ENCODE measurements around the gene IQCK.

Gene IQCK

GRCh38 chr16:19733551-19733950 lies 15.5 kb downstream of the IQCK start:
- Mint-ChIP-seq H3K27ac (no peak overlapping the region), H3K27me3 (no peaks in the 10 kb centered on the region), H3K4me1 (no peaks in the 10 kb centered on the region), H3K4me3 (no peak overlapping the region), H3K9me3 (no peaks in the 10 kb centered on the region), H3K36me3 (peaks cover 6% of the 10 kb centered on the region)

- H3K9me3 Mint-ChIP-seq: no peaks in the 10 kb centered on the region
- no peaks in the 10 kb centered on the region for H3K4me1 Mint-ChIP-seq
- no peak overlapping the region for H3K27ac Mint-ChIP-seq
- H3K27me3 Mint-ChIP-seq: no peaks in the 10 kb centered on the region
- H3K4me3 Mint-ChIP-seq: no peak overlapping the region
- H3K36me3 Mint-ChIP-seq: peaks cover 7% of the 10 kb centered on the region
Measured at GRCh38 chr16:19735074-19735867, 17.2 kb downstream of the IQCK start.

- Mint-ChIP-seq H3K4me1 (no peaks in the 10 kb centered on the region), H3K27ac (no peak overlapping the region)
Measured at GRCh38 chr16:19737306-19738038, 19.4 kb downstream of the IQCK start.

GRCh38 chr16:19741354-19741753 lies 23.3 kb downstream of the IQCK start:
- Mint-ChIP-seq H3K4me3 (no peak overlapping the region), H3K36me3 (peaks cover 7% of the 10 kb centered on the region), H3K4me1 (no peaks in the 10 kb centered on the region), H3K27ac (no peak overlapping the region), H3K9me3 (no peaks in the 10 kb centered on the region), H3K27me3 (no peaks in the 10 kb centered on the region)

More at GRCh38 chr16:19737306-19738038, 19.4 kb downstream of the IQCK start:
- peaks cover 7% of the 10 kb centered on the region for H3K36me3 Mint-ChIP-seq
- H3K4me3 Mint-ChIP-seq: no peak overlapping the region
- H3K27me3 Mint-ChIP-seq: no peaks in the 10 kb centered on the region
- no peaks in the 10 kb centered on the region for H3K9me3 Mint-ChIP-seq

GRCh38 chr16:19743816-19744159 lies 25.7 kb downstream of the IQCK start:
- Mint-ChIP-seq H3K4me1 (no peaks in the 10 kb centered on the region), H3K9me3 (no peaks in the 10 kb centered on the region), H3K27ac (no peak overlapping the region), H3K27me3 (no peaks in the 10 kb centered on the region), H3K36me3 (peaks cover 2% of the 10 kb centered on the region), H3K4me3 (no peak overlapping the region)

- no peaks in the 10 kb centered on the region for H3K9me3 Mint-ChIP-seq
- H3K4me3 Mint-ChIP-seq: no peak overlapping the region
- H3K36me3 Mint-ChIP-seq: peaks cover 2% of the 10 kb centered on the region
- H3K4me1 Mint-ChIP-seq: no peaks in the 10 kb centered on the region
- no peak overlapping the region for H3K27ac Mint-ChIP-seq
- no peaks in the 10 kb centered on the region for H3K27me3 Mint-ChIP-seq
Measured at GRCh38 chr16:19744670-19745069, 26.6 kb downstream of the IQCK start.

- Mint-ChIP-seq H3K36me3 (no peaks in the 10 kb centered on the region), H3K9me3 (no peaks in the 10 kb centered on the region), H3K4me3 (no peak overlapping the region), H3K27ac (no peak overlapping the region), H3K4me1 (no peaks in the 10 kb centered on the region), H3K27me3 (no peaks in the 10 kb centered on the region)
Measured at GRCh38 chr16:19745286-19746010, 27.4 kb downstream of the IQCK start.

GRCh38 chr16:19746561-19746960 lies 28.5 kb downstream of the IQCK start:
- Mint-ChIP-seq H3K36me3 (no peaks in the 10 kb centered on the region), H3K4me3 (no peak overlapping the region), H3K4me1 (no peaks in the 10 kb centered on the region), H3K9me3 (no peaks in the 10 kb centered on the region), H3K27ac (no peak overlapping the region), H3K27me3 (no peaks in the 10 kb centered on the region)

GRCh38 chr16:19748389-19749168 lies 30.5 kb downstream of the IQCK start:
- H3K4me1 Mint-ChIP-seq: no peaks in the 10 kb centered on the region
- no peaks in the 10 kb centered on the region for H3K36me3 Mint-ChIP-seq
- H3K9me3 Mint-ChIP-seq: no peaks in the 10 kb centered on the region
- H3K27me3 Mint-ChIP-seq: no peaks in the 10 kb centered on the region
- no peak overlapping the region for H3K4me3 Mint-ChIP-seq
- no peak overlapping the region for H3K27ac Mint-ChIP-seq

GRCh38 chr16:19749571-19750080 lies 31.6 kb downstream of the IQCK start:
- no peaks in the 10 kb centered on the region for H3K4me1 Mint-ChIP-seq
- no peak overlapping the region for H3K27ac Mint-ChIP-seq
- H3K36me3 Mint-ChIP-seq: no peaks in the 10 kb centered on the region
- H3K9me3 Mint-ChIP-seq: no peaks in the 10 kb centered on the region
- no peak overlapping the region for H3K4me3 Mint-ChIP-seq
- no peaks in the 10 kb centered on the region for H3K27me3 Mint-ChIP-seq

GRCh38 chr16:19751478-19752385 lies 33.7 kb downstream of the IQCK start:
- H3K27ac Mint-ChIP-seq: no peak overlapping the region
- no peaks in the 10 kb centered on the region for H3K9me3 Mint-ChIP-seq
- H3K27me3 Mint-ChIP-seq: no peaks in the 10 kb centered on the region
- no peak overlapping the region for H3K4me3 Mint-ChIP-seq
- no peaks in the 10 kb centered on the region for H3K36me3 Mint-ChIP-seq
- no peaks in the 10 kb centered on the region for H3K4me1 Mint-ChIP-seq

GRCh38 chr16:19753815-19754643 lies 36.0 kb downstream of the IQCK start:
- Mint-ChIP-seq H3K27me3 (no peaks in the 10 kb centered on the region), H3K27ac (no peak overlapping the region), H3K4me1 (no peaks in the 10 kb centered on the region), H3K9me3 (no peaks in the 10 kb centered on the region), H3K36me3 (no peaks in the 10 kb centered on the region), H3K4me3 (no peak overlapping the region)

GRCh38 chr16:19754644-19755036 lies 36.6 kb downstream of the IQCK start:
- no peaks in the 10 kb centered on the region for H3K36me3 Mint-ChIP-seq
- H3K9me3 Mint-ChIP-seq: no peaks in the 10 kb centered on the region
- no peak overlapping the region for H3K4me3 Mint-ChIP-seq
- H3K4me1 Mint-ChIP-seq: no peaks in the 10 kb centered on the region
- H3K27me3 Mint-ChIP-seq: no peaks in the 10 kb centered on the region
- no peak overlapping the region for H3K27ac Mint-ChIP-seq

GRCh38 chr16:19755268-19755667 lies 37.2 kb downstream of the IQCK start:
- Mint-ChIP-seq H3K4me1 (no peaks in the 10 kb centered on the region), H3K9me3 (no peaks in the 10 kb centered on the region), H3K36me3 (no peaks in the 10 kb centered on the region), H3K27me3 (no peaks in the 10 kb centered on the region), H3K4me3 (no peak overlapping the region), H3K27ac (no peak overlapping the region)
